ENCODE measurements around the gene GIPC3.
A peak's percentile ranks its signal among the peaks of the same experiment; 100 is the strongest.

Gene GIPC3

GRCh38 chr19:3585301-3586126 is at the start of gene GIPC3:
Gene GIPC3, plus strand, starts transcription at chr19:3585478. Its CDS starts 120 bp downstream, at chr19:3585598.
- peak; percentile 29 for DNase-seq

- no peak for DNase-seq
These were observed 49.7 kb upstream of the GIPC3 start for GRCh38 chr19:3535563-3535965.

GRCh38 chr19:3535981-3536380 is 49.3 kb upstream of the GIPC3 start:
- DNase-seq, result no peak

- no peak for DNase-seq
These were observed 48.7 kb upstream of the GIPC3 start for GRCh38 chr19:3536429-3537100.

GRCh38 chr19:3537101-3537437 is 48.2 kb upstream of the GIPC3 start:
- DNase-seq, result no peak

- DNase-seq, result no peak
These were observed 47.6 kb upstream of the GIPC3 start for GRCh38 chr19:3537438-3538240.

GRCh38 chr19:3538258-3538929 is 46.9 kb upstream of the GIPC3 start:
- DNase-seq, result no peak

- DNase-seq, result no peak
These were observed 46.1 kb upstream of the GIPC3 start, which contains the start of gene TEKTIP1 for GRCh38 chr19:3538965-3539755. Gene TEKTIP1, plus strand, starts transcription at chr19:3539174. Its CDS starts 4 bp downstream, at chr19:3539178.

GRCh38 chr19:3539756-3540118 is 45.5 kb upstream of the GIPC3 start:
- DNase-seq, result no peak

GRCh38 chr19:3543150-3544057 is 41.9 kb upstream of the GIPC3 start:
- no peak for DNase-seq

GRCh38 chr19:3544058-3544376 is 41.3 kb upstream of the GIPC3 start:
- no peak for DNase-seq

- peak; percentile 84 for DNase-seq
These were observed 40.3 kb upstream of the GIPC3 start for GRCh38 chr19:3544742-3545668.

GRCh38 chr19:3545669-3546034 is 39.6 kb upstream of the GIPC3 start:
- DNase-seq, result no peak

GRCh38 chr19:3546119-3546518 is 39.2 kb upstream of the GIPC3 start:
- no peak for DNase-seq

- peak; percentile 53 for DNase-seq
These were observed 38.0 kb upstream of the GIPC3 start for GRCh38 chr19:3547301-3547731.

- no peak for DNase-seq
These were observed 37.5 kb upstream of the GIPC3 start for GRCh38 chr19:3547767-3548282.

- DNase-seq, result no peak
These were observed 36.7 kb upstream of the GIPC3 start for GRCh38 chr19:3548606-3549005.

GRCh38 chr19:3549816-3550215 is 35.5 kb upstream of the GIPC3 start:
- no peak for DNase-seq

- DNase-seq, result no peak
These were observed 34.1 kb upstream of the GIPC3 start for GRCh38 chr19:3550947-3551791.

Measured in stimulated activated CD4-positive, alpha-beta T cell treated with anti-CD3 and anti-CD28 coated beads, Interleukin-15, amount 100 ng/mL, for 24 hours (primary cell).